Gastroesophageal sphincter (tissue), 4 donors: ENCODE measurements around the gene GLI3. TPM values are rescaled to one million over a fixed set of nuclear protein-coding genes. Genes with fewer than 3 reads are reported as not detected.

Experiments used
- ATAC-seq: fragments of 150-250 bp; one replicate; pipeline ENCODE4 v1.9.1; 2016; ENCODE audit warnings: mild to moderate bottlenecking, moderate library complexity
- H3K27ac ChIP-seq, 4 donors: fragments of 200-600 bp; sonication (generic) in 3 of 4; 1 replicate in 3 of 4; 2 replicates in 1 of 4; pipeline ENCODE4 v1.5.1; 2016 to 2019
- H3K27me3 ChIP-seq: fragments of 200-600 bp; sonication (generic); one replicate; pipeline ENCODE4 v1.5.1; 2019
- H3K36me3 ChIP-seq, 2 donors: fragments of 200-600 bp; sonication (generic); one replicate each; pipeline ENCODE4 v1.5.1; 2019; ENCODE audit warnings: control low read depth in 1 of 2
- H3K4me1 ChIP-seq, 3 donors: fragments of 200-600 bp; sonication (generic); 1 replicate in 2 of 3; 2 replicates in 1 of 3; pipeline ENCODE4 v1.5.1; 2016 to 2019; ENCODE audit warnings: control low read depth in 2 of 3
- H3K4me3 ChIP-seq, 2 donors: fragments of 200-600 bp; sonication (generic); one replicate each; pipeline ENCODE4 v1.5.1; 2019; ENCODE audit warnings: mild to moderate bottlenecking in 1 of 2, moderate library complexity in 1 of 2
- H3K9me3 ChIP-seq, 3 donors: fragments of 200-600 bp; sonication (generic); one replicate each; pipeline ENCODE4 v1.5.1; 2017 to 2019; ENCODE audit warnings: control low read depth in 2 of 3
- CTCF ChIP-seq, 4 experiments: fragments of 200-600 bp in 2 of 4; fragments of 450-650 bp in 2 of 4; sonication (generic) in 1 of 4; IDR thresholded peaks; one replicate each; pipeline ENCODE4 v1.5.1; 2017 to 2019; ENCODE audit warnings: antibody characterized with exemption in 4 of 4, mild to moderate bottlenecking in 2 of 4, moderate library complexity in 2 of 4
- EP300 ChIP-seq: sonication (generic); formaldehyde crosslinking; IDR thresholded peaks from one replicate; pipeline ENCODE4 v1.6.1; 2017; ENCODE audit warnings: antibody characterized with exemption, mild to moderate bottlenecking
- POLR2A ChIP-seq, 2 donors: fragments of 450-650 bp; IDR thresholded peaks; one replicate each; pipeline ENCODE4 v1.6.1; 2017; ENCODE audit warnings: antibody characterized with exemption in 2 of 2, mild to moderate bottlenecking in 2 of 2, moderate library complexity in 1 of 2
- POLR2AphosphoS5 ChIP-seq: sonication (generic); formaldehyde crosslinking; IDR thresholded peaks from one replicate; pipeline ENCODE4 v1.6.1; 2017; ENCODE audit warnings: antibody characterized with exemption
- WGBS, 2 donors: methylation state at CpG; one replicate each; pipeline ENCODE4 v1.1.5; 2018; ENCODE audit warnings: low coverage in 1 of 2; 5-methylcytosine and 5-hydroxymethylcytosine counted together
- total RNA-seq, 4 donors: library from RNA; depleted of rRNA; stranded (reverse); fragments of >200 nt; gene quantifications; one replicate each; pipeline ENCODE4 v1.1.0, GENCODE V29; 2016

GLI3 gene
- total RNA-seq, 4 donors from 2014 or later, result 7.3 to 18.2 (median 12.6) TPM

GRCh38 chr7:42069590-42069989 lies 167.4 kb downstream of the GLI3 start:
- WGBS, 2 donors, result 80 to 100% methylated on average over 1 of the region's 1 CpG
- Histone ChIP-seq H3K27ac (no peak overlapping the region), H3K27me3 (no peaks in the 10 kb centered on the region), H3K9me3 (no peaks in the 10 kb centered on the region), H3K36me3 (peaks cover 0 to 6% of the 10 kb centered on the region in 2 donors), H3K4me3 (no peak overlapping the region), H3K4me1 (peaks cover 2 to 36% (median 9%) of the 10 kb centered on the region in 3 donors)
- TF ChIP-seq POLR2AphosphoS5 (no peak), EP300 (no peak)
- ATAC-seq, result no peak

- Histone ChIP-seq H3K36me3 (no peaks in the 10 kb centered on the region), H3K9me3 (no peaks in the 10 kb centered on the region), H3K27me3 (no peaks in the 10 kb centered on the region), H3K4me1 (peaks cover 2 to 36% (median 9%) of the 10 kb centered on the region in 3 donors), H3K4me3 (no peak overlapping the region), H3K27ac (no peak overlapping the region)
- TF ChIP-seq POLR2AphosphoS5 (no peak), CTCF (IDR thresholded peaks at IDR 0.05) (no peak), EP300 (no peak), POLR2A (IDR thresholded peaks at IDR 0.05) (no peak)
- WGBS, 2 donors, result 67 to 87% methylated on average over 1 to 11 of the region's 11 CpGs
- ATAC-seq, result no peak
These were observed 168.3 kb downstream of the GLI3 start for GRCh38 chr7:42068554-42069280.

DNA sequence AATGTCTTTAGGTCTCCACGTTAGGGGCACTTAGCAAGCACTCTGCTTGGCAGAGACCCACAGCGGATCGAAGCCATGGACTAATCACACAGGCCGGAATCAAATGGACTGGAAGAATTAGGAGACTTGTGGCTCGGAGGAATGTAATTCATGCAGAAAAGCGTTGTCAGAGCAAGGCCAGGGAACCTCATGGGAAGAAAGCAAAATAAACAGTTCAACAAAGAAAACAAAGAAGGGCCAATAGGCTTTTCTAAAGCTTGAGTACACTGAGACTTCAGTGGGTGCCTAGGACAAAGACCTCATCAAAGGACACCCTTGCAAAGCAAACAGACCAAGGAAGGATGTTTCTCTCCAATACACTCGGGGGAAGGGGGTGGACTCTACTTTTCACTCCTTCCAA lies 171.1 kb downstream of the GLI3 start:
- TF ChIP-seq EP300, result no peak
- TF ChIP-seq POLR2A (IDR thresholded peaks at IDR 0.05), result no peak
- no peak for TF ChIP-seq CTCF (IDR thresholded peaks at IDR 0.05)
- no peak for TF ChIP-seq POLR2AphosphoS5
- WGBS, 2 donors, result 61 to 80% methylated on average over 4 to 7 of the region's 7 CpGs
- Histone ChIP-seq H3K27me3 (no peaks in the 10 kb centered on the region), H3K9me3 (no peaks in the 10 kb centered on the region), H3K4me1 (peaks cover 1 to 29% (median 2%) of the 10 kb centered on the region in 3 donors), H3K4me3 (no peak overlapping the region), H3K27ac (no peak overlapping the region), H3K36me3 (no peaks in the 10 kb centered on the region)
- no peak for ATAC-seq

- Histone ChIP-seq H3K36me3 (no peaks in the 10 kb centered on the region), H3K27me3 (no peaks in the 10 kb centered on the region), H3K4me1 (peaks cover 0 to 20% (median 0%) of the 10 kb centered on the region in 3 donors), H3K27ac (no peak overlapping the region), H3K4me3 (no peak overlapping the region), H3K9me3 (no peaks in the 10 kb centered on the region)
- TF ChIP-seq CTCF (IDR thresholded peaks at IDR 0.05), result no peak
- TF ChIP-seq POLR2AphosphoS5, result no peak
- TF ChIP-seq POLR2A (IDR thresholded peaks at IDR 0.05), result no peak
- no peak for TF ChIP-seq EP300
- ATAC-seq, result no peak
These were observed 172.0 kb downstream of the GLI3 start for GRCh38 chr7:42065015-42065414.

- H3K4me3 ChIP-seq, result no peak overlapping the region
- H3K27me3 ChIP-seq, result no peaks in the 10 kb centered on the region
- WGBS, 2 donors, result 90 to 100% methylated on average over 1 to 2 of the region's 2 CpGs
- ATAC-seq, result no peak
- TF ChIP-seq POLR2A (IDR thresholded peaks at IDR 0.05) (no peak), EP300 (no peak), POLR2AphosphoS5 (no peak), CTCF (IDR thresholded peaks at IDR 0.05) (no peak)
- H3K36me3 ChIP-seq, result no peaks in the 10 kb centered on the region
- peaks cover 0 to 20% (median 0%) of the 10 kb centered on the region in 3 donors for H3K4me1 ChIP-seq
- no peak overlapping the region for H3K27ac ChIP-seq
- H3K9me3 ChIP-seq, result no peaks in the 10 kb centered on the region
These were observed 172.5 kb downstream of the GLI3 start for GRCh38 chr7:42064534-42064933.
